Suprapubic skin (tissue), 4 donors: Measurements from ENCODE around the gene SLIT1. TPM values are rescaled to one million over a fixed set of nuclear protein-coding genes. Genes with fewer than 3 reads are reported as not detected.

Experiments
- DNase-seq, 2 donors: peaks; one replicate each; pipeline ENCODE4 v3.0.0-alpha.2; 2019; ENCODE audit warnings: low spot score in 2 of 2
- H3K27ac ChIP-seq: fragments of 200-600 bp; sonication (generic); one replicate; pipeline ENCODE4 v1.5.1; 2019
- H3K27me3 ChIP-seq: fragments of 200-600 bp; sonication (generic); one replicate; pipeline ENCODE4 v1.5.1; 2019
- H3K36me3 ChIP-seq: fragments of 200-600 bp; sonication (generic); one replicate; pipeline ENCODE4 v1.5.1; 2019
- H3K4me1 ChIP-seq: fragments of 200-600 bp; sonication (generic); one replicate; pipeline ENCODE4 v1.5.1; 2019
- H3K4me3 ChIP-seq: fragments of 200-600 bp; sonication (generic); one replicate; pipeline ENCODE4 v1.5.1; 2019; ENCODE audit warnings: mild to moderate bottlenecking
- H3K9me3 ChIP-seq: fragments of 200-600 bp; sonication (generic); one replicate; pipeline ENCODE4 v1.5.1; 2019
- EP300 ChIP-seq: sonication (generic); formaldehyde crosslinking; IDR thresholded peaks from one replicate; pipeline ENCODE4 v1.6.1; 2017; ENCODE audit warnings: antibody characterized with exemption
- POLR2A ChIP-seq, 2 donors: fragments of 450-650 bp; IDR thresholded peaks; one replicate each; pipeline ENCODE4 v1.6.1; 2017; ENCODE audit warnings: antibody characterized with exemption in 2 of 2, mild to moderate bottlenecking in 2 of 2, moderate library complexity in 2 of 2
- POLR2AphosphoS5 ChIP-seq, 3 donors: sonication (generic); formaldehyde crosslinking; IDR thresholded peaks; one replicate each; pipeline ENCODE4 v1.6.1; 2017; ENCODE audit warnings: antibody characterized with exemption in 3 of 3
- WGBS: methylation state at CpG from one replicate; pipeline ENCODE4 v1.1.5; 2018; 5-methylcytosine and 5-hydroxymethylcytosine counted together
- total RNA-seq, 4 donors: library from RNA; depleted of rRNA; stranded (reverse); fragments of >200 nt; gene quantifications; one replicate each; pipeline ENCODE4 v1.1.0, GENCODE V29; 2016
- TF ChIP-seq, protein P1 (sequence below), 2 donors: fragments of 200-600 bp in 1 of 2; fragments of 450-650 bp in 1 of 2; sonication (generic) in 1 of 2; IDR thresholded peaks; one replicate each; pipeline ENCODE4 v1.5.1; 2016 to 2019; ENCODE audit warnings: antibody characterized with exemption in 2 of 2, mild to moderate bottlenecking in 1 of 2, moderate library complexity in 1 of 2

Gene SLIT1
- total RNA-seq, 4 donors from 2014 or later, result 0.10 to 0.40 (median 0.11) TPM; not detected in 1

DNA sequence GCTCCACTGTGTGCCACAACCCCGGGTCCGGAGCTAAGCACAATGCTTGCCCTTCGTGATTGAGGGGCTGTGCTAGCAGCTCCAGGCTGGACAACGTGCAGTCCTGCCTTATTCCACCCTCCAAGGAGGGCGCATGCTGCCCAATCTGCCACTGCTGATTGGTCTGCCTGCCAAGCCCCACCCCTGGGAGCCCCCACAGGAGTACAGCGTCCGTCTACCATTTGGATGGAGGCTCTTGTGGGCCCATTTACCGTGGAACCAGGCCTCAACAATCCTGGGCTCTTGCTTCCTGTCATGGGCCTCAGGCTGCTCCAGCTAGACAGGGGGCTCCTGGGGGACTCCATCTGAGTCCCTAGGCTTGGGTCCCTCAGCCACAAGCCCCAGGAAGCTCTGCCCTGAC, 173.3 kb downstream of the SLIT1 start:
- H3K9me3 ChIP-seq, result no peaks in the 10 kb centered on the region
- H3K4me1 ChIP-seq, result no peaks in the 10 kb centered on the region
- no peak overlapping the region for H3K27ac ChIP-seq
- no peaks in the 10 kb centered on the region for H3K36me3 ChIP-seq
- no peaks in the 10 kb centered on the region for H3K27me3 ChIP-seq
- TF ChIP-seq POLR2AphosphoS5 (IDR thresholded peaks at IDR 0.05) (no peak), POLR2A (IDR thresholded peaks at IDR 0.05) (no peak), EP300 (no peak)
- TF ChIP-seq, protein P1, sequence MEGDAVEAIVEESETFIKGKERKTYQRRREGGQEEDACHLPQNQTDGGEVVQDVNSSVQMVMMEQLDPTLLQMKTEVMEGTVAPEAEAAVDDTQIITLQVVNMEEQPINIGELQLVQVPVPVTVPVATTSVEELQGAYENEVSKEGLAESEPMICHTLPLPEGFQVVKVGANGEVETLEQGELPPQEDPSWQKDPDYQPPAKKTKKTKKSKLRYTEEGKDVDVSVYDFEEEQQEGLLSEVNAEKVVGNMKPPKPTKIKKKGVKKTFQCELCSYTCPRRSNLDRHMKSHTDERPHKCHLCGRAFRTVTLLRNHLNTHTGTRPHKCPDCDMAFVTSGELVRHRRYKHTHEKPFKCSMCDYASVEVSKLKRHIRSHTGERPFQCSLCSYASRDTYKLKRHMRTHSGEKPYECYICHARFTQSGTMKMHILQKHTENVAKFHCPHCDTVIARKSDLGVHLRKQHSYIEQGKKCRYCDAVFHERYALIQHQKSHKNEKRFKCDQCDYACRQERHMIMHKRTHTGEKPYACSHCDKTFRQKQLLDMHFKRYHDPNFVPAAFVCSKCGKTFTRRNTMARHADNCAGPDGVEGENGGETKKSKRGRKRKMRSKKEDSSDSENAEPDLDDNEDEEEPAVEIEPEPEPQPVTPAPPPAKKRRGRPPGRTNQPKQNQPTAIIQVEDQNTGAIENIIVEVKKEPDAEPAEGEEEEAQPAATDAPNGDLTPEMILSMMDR (IDR thresholded peaks at IDR 0.05), result no peak
- peak in 1 of 2 donors; percentile 49 for DNase-seq
- H3K4me3 ChIP-seq, result no peak overlapping the region
- WGBS, result 91% methylated on average over 5 of the region's 8 CpGs

DNA sequence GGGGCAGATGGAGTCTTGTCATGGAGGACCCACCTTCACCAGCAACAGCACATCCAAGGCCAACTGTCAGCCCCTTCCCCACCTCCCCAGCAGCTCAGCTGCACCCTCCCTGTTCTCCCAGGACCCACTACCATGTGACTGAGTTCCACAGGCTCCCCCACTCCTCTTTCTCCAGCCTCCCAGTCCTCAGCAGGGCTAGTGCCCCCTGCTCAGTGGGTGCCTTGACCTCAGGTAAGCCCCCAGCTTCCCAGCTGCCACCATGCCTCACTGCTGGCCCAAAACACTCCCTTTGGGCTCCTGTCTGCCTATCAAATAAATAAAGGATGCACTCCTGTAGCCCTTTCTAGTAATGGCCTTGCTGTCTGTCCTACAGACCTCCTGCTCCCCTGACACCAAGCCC, 174.4 kb downstream of the SLIT1 start:
- H3K27ac ChIP-seq, result no peak overlapping the region
- H3K27me3 ChIP-seq, result no peaks in the 10 kb centered on the region
- peaks cover 8% of the 10 kb centered on the region for H3K9me3 ChIP-seq
- H3K36me3 ChIP-seq, result no peaks in the 10 kb centered on the region
- H3K4me1 ChIP-seq, result no peaks in the 10 kb centered on the region
- no peak overlapping the region for H3K4me3 ChIP-seq
- TF ChIP-seq POLR2A (IDR thresholded peaks at IDR 0.05), result no peak
- TF ChIP-seq EP300, result no peak
- TF ChIP-seq, protein P1 (IDR thresholded peaks at IDR 0.05), result no peak
- TF ChIP-seq POLR2AphosphoS5 (IDR thresholded peaks at IDR 0.05), result no peak
- DNase-seq, result peak in 1 of 2 donors; percentile 21

DNA sequence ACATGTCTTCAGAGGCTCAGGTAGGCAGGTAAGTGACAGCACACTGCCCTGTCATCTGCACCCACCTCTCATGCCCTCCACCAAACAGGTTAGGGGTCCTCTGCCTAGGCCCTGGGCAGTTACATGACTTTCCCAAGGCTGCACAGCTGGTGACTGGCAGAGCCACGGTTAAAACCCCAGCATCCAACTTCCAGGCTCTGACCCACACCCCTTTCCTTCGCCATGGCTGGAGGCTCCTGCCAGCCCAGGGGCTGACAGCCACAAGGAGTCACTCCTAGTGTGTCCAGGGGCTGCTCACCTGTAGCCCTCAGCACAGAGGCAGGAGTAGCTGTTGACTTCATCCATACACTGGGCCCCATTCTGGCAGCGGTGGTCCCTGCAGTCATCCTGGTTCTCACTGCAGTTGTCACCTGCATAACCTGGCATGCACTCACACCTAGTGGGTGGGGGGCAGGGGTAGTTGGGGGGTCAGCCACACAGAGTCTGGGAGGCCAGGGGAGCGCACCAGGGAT, 175.0 kb downstream of the SLIT1 start:
- no peak for TF ChIP-seq EP300
- no peak for TF ChIP-seq POLR2A (IDR thresholded peaks at IDR 0.05)
- TF ChIP-seq, protein P1 (IDR thresholded peaks at IDR 0.05), result no peak
- no peak for TF ChIP-seq POLR2AphosphoS5 (IDR thresholded peaks at IDR 0.05)
- H3K27ac ChIP-seq, result no peak overlapping the region
- H3K4me1 ChIP-seq, result no peaks in the 10 kb centered on the region
- WGBS, result 93% methylated on average over 2 of the region's 4 CpGs
- peak in 1 of 2 donors; percentile 67 for DNase-seq
- no peak overlapping the region for H3K4me3 ChIP-seq
- H3K9me3 ChIP-seq, result peaks cover 9% of the 10 kb centered on the region
- no peaks in the 10 kb centered on the region for H3K36me3 ChIP-seq
- H3K27me3 ChIP-seq, result no peaks in the 10 kb centered on the region

GRCh38 chr10:97007417-97007816, 178.3 kb downstream of the SLIT1 start:
- 100% methylated on average over 1 of the region's 1 CpG for WGBS
- Histone ChIP-seq H3K4me3 (no peak overlapping the region), H3K27ac (no peak overlapping the region), H3K9me3 (peaks cover 9% of the 10 kb centered on the region), H3K4me1 (no peaks in the 10 kb centered on the region), H3K36me3 (no peaks in the 10 kb centered on the region), H3K27me3 (no peaks in the 10 kb centered on the region)
- TF ChIP-seq, protein P1 (IDR thresholded peaks at IDR 0.05), result no peak
- TF ChIP-seq EP300, result no peak
- DNase-seq, result no peak

DNA sequence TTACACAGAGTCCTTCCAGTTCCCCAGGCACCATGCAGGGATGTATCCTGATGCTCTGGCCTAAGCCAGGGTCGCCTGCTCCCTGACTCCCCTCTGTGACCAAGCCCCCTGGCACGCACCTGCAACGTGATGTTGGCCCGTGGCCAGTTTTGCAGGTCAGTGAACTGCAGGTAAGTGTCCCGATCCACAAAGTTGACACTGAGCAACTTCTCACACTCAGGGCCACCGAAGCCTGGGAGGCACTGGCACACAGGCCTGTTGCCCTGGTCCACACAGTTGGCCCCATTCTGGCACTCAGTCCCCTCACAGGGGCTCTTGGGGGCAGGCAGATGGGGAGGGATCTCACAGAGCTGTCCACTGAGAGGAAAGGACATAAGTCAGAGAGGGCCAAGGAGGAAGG, 179.4 kb downstream of the SLIT1 start:
- 86% methylated on average over 2 of the region's 6 CpGs for WGBS
- TF ChIP-seq POLR2A (IDR thresholded peaks at IDR 0.05) (no peak), POLR2AphosphoS5 (IDR thresholded peaks at IDR 0.05) (no peak), EP300 (no peak)
- TF ChIP-seq, protein P1 (IDR thresholded peaks at IDR 0.05), result no peak
- Histone ChIP-seq H3K9me3 (peaks cover 9% of the 10 kb centered on the region), H3K27ac (no peak overlapping the region), H3K27me3 (no peaks in the 10 kb centered on the region), H3K36me3 (no peaks in the 10 kb centered on the region), H3K4me1 (no peaks in the 10 kb centered on the region), H3K4me3 (no peak overlapping the region)
- no peak for DNase-seq
